Hematopoietic multipotent progenitor cell (in vitro differentiated cells): Measurements from ENCODE around the gene SLC35F3. TPM values are rescaled to one million over a fixed set of nuclear protein-coding genes. Genes with fewer than 3 reads are reported as not detected.

Source experiments
- DNase-seq, 3 donors: peaks; one replicate each; pipeline ENCODE4 v3.0.0-alpha.2; 2011 to 2015; ENCODE audit warnings: low read depth in 2 of 3, low spot score in 2 of 3
- total RNA-seq: library from RNA; depleted of rRNA; stranded (reverse); fragments of >200 nt; gene quantifications from one replicate; pipeline ENCODE4 v1.2.3, GENCODE V29; 2012

The SLC35F3 gene
- total RNA-seq, 1 donor, result under 0.01 TPM

DNA sequence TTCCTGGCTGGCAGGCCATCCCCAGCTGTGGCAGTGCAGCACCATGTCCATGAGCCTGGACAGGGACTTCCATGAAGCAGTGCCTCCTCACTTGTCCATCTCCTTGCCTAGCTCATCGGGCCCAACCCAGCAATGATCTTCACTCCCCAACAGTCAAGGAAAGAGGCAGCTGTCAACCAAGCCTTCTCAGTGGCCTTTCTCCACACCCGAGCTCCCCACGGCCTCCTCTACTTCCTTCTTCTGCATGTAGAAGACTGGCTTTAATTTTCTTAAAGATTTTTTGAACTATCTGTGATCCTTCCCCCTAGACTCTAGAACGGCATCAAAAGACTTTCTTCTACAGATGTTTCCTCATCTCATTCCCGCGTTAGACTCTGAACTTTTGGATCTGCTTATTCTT, 403.2 kb downstream of the SLC35F3 start:
- DNase-seq, result no peak

DNA sequence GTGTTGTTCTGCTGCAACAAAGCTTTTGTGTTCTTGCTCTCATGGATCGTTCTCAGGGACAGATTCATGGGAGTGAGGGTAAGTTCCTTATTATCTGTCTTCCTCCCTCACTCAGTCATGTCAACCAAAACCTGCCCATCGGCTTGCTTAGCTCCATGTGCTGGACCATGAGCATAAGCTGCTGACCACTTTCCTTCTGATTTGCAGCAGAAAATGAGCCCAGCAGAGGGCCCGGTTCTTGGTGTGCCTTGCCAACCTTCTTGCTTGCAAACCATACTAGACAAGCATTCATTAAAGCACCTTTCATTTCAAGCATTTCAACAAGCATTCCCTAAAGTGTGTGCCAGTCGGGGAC, 404.7 kb downstream of the SLC35F3 start:
- no peak for DNase-seq

DNA sequence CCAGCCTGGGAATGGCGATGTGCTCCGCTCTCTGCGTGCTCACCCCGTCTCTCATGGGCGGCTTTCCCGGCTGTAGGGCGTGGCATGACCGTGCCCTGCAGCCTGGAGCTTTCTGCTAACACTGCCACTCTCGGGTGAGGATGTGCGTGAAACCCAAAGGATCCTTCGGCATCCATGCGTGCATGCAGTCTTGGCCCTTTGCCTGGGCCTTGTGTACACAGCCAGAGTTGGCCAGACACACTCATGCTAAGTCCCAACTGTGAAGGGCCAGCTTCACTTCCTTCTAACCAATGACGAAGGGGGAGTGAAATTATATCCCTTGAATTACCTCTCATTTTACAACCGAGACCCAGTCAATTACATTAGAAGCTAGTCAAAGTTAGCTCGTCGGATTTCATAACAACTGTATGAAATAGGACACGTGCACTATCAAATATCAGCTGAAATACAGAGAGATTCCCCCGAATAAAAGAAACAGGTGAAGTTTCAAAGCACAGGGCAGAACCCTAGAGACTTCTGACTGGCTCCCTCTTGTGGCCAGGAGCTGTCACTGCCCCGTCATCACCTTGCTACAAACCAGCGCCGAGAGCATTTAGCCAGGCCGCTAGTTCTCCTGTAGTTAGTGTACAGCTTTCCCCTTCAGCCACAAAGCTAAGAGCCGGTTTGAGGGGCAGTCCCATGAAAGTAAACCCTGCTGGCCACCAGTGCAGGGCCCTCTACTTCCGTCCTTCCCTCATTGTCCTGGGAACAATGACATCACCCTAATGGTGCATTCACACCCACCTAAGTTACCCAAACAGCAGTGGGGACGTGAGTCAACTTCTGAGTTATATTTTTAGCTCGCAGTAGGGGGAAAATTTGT, 405.4 kb downstream of the SLC35F3 start:
- peak; percentile 53 to 75 (median 62) for DNase-seq

DNA sequence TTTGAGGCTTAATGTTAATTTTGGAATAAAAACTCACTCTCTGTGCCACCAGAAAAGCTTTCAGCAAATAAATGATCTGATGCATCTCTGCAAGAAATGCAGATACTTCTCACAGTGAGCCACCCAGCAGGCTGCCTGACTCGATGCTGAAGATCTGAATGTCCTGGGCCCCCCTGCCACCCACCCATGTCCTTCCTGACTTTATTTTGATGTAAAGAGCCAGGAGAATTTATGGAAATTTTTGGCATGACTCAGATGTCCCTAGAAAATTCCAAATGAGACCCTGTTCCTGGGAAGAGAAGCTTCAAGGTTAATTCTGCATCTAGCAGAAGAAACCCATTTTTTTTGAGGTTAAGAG, 406.0 kb downstream of the SLC35F3 start:
- no peak for DNase-seq

DNA sequence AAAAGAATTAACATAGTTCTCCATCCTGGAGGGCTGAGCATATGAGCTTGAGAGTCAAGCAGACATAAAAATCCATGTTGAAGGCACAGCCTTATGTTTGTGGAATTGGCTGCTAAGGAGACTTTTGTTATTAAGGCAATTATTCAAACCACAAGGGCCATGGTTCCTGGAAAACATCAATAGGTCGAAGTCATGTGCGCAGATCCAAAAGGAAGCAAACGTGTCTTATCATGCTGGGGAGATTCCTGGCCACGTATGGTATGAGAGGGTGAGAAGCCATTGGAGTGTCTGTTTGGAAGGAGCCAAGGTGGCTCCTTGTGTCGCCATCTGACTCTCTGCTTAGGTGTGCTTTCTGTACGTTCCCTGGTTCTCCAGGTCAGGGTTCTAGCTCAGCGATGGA, 406.9 kb downstream of the SLC35F3 start:
- no peak for DNase-seq

DNA sequence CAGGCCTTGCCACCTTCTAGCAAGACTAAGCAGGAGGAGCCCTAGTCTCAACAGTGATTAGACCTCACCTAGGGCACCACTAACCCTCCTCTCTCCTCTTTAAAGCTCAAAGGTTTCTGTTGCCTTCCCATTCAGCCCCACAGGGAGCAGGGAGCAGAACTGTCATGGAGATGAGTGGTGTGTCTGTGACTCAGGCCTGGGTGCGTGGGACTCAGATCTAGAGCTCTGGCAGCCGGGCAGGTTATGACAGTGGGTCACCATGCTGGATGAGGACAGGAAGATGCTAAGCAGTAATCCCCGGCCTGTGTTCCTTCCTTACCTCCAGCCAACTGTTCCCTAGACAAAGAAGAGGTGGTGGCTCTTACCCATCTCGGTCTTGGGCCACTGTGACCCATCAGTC, 408.7 kb downstream of the SLC35F3 start:
- no peak for DNase-seq

DNA sequence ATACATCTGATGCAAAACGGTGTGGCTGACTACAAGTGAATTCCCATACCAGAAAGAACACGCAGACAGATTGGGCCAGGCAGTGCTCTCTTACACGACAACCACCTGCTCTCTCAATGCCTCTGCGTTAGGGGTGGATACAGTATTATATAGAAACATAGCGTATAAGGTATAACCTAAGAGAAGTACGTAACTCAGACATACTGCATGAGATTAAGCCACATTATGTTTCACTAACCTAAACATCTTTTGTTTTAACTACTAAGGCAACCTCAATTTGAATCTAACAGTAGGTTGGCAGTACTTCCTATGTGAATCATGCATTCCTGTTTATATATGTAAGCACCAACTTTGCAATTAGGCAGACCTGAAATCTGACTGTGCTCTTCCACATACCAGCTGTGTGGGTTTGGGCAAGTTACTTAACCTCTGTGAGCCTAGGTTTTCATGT, 410.6 kb downstream of the SLC35F3 start:
- DNase-seq, result peak in 2 of 3 donors; percentile 76 to 78

DNA sequence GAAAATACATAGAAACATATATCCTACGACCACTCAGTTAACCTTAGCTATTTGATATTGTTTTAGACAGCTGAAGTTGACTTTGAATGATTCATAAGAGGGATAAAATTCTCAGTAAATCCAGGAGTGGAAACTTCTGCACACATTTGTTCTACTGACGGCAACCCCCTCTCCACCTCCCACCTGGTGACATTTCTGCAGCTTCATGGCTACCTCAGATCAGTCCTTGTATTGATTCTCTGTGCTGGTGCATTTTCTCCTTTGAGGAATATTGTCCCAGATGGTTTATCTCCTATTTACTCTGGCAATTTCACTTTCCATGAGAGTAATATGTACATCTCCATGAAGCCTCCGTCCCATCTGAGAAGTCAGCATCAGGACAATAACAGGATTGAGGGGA, 411.1 kb downstream of the SLC35F3 start:
- DNase-seq, result no peak

DNA sequence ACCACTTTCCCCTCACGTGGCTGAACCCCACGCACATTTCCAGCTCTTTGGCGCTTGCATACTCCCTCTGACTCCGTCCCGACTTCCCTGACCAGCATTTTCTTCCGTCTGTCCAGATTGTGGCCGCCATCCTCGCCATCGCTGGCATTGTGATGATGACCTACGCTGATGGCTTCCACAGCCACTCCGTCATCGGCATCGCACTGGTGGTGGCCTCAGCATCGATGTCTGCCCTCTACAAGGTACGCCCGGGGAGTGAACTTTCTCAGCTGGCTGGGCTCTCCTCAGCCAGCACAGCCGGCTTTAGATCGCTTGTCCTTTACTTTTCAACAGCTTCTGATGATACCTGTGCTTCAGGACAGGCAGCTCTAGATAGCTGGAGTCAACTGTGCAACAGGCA, 412.0 kb downstream of the SLC35F3 start:
- no peak for DNase-seq

DNA sequence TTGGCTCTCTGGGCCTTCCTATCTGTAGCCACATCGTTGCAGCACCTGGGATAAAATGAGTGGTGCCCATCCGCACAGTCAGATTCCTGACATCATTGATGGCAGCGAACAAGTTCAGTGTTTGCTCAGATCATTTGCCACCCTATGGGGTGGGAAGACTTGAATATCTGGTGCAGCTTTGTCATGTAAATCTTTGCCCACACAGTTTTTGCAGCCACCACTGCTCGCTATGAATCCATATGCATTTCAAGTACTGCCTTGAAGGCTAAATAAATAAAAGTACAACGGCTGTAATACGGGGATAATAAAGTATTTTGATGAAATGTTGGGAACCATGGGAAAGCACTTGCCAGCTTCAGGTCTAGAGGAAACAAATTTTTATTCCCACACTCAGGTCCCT, 412.5 kb downstream of the SLC35F3 start:
- DNase-seq, result no peak

DNA sequence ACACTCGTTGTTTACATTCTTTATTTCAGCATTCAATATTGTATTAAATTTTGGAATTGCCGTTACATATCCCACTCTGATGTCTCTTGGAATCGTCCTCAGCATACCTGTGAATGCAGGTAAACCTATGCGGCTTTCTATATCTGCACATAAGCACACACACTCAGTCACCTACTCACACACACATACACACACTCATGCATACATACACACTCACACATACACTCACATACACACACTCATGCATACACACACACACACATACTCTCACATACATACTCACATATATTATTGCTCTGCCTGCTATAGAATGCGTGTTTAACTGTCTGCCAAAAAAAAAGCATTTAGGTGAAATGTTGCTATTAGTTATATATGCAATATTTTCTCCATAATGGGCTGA, 415.6 kb downstream of the SLC35F3 start:
- DNase-seq, result no peak

DNA sequence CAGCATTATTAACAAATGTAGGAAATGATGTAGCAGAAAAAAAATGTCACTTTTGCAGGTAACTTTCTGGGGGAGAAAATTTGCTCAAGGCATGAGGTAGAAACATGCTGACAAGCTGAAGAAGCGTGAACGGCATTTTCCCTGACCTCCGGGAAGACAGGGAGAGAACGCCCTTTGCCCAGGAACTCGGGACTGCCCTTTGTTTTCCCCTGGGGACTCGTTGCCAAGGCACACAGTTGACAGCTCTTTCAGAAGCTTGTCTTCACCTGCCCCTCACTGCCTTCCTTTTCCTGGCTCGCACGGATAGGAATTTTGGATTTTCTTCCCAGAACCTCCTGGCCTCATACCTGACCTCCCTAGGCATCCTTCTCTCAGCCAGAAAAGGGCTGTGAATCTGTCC, 416.1 kb downstream of the SLC35F3 start:
- no peak for DNase-seq

DNA sequence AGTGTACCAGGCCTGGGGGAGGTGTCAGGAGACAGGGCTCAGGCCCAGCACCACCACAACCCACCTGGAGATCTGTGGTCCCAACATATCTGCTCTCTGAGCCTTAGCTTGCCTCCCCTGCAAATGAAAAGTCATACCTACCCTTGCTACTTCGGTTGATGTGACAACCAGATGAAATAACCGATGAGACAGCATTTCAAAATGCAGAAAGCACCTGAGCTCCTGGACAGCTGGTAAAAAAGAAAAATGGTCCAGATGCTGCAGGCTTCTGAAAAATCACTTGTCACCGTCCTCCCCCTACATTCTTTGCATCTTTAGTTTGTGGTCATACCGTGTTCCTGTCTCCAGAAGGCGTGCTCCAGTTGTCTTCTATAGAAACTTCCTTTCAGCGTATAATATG, 416.8 kb downstream of the SLC35F3 start:
- DNase-seq, result peak in 1 of 3 donors; percentile 13

DNA sequence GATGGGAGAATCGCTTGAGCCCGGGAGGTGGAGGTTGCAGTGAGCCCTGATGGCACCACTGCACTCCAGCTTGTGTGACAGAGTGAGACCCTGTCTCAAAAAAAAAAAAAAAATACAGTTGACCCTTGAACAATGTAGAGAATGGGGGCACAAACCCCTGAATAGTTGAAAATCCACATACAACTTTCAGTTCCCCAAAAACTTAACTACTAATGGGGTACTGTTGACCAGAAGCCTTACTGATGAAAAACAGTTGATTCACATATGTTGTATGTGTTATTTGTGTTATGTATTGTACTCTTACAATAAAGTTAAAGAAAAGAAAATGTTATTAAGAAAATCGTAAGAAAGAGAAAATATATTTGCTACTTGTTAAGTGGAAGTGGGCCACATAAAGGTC, 417.6 kb downstream of the SLC35F3 start:
- no peak for DNase-seq

DNA sequence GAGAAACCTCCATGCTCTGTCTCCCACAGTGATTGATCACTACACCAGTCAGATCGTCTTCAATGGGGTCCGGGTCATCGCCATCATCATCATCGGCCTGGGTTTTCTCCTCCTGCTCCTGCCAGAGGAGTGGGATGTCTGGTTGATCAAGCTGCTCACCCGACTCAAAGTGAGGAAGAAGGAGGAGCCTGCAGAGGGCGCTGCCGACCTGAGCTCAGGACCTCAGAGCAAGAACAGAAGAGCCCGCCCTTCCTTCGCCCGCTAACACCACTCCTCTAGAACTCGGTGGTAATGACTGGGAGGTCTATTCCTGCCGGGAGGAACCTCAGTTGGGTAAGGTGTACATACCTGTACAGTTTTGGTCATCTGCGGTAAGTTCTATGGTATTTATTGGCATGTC, 418.5 kb downstream of the SLC35F3 start:
- peak in 2 of 3 donors; percentile 66 to 74 for DNase-seq

DNA sequence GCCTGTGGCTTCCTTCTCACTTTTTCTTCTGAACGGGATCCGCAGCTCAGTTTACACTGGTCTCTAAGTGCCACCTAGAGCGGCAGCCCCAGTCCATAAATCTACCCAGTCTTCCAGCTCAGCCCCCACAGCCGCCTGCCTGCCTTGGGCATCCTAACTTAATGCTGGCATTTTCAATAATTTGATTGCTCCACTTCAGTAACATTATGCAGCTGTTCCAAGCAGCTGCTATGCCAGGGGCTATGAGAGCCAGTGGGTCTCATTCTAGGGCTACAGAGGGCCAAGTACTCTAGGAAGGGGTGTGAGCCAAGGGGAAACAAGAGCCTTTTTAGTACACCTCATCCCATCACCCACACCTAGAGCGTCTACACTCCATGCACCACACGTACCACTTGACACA, 420.3 kb downstream of the SLC35F3 start:
- DNase-seq, result no peak

DNA sequence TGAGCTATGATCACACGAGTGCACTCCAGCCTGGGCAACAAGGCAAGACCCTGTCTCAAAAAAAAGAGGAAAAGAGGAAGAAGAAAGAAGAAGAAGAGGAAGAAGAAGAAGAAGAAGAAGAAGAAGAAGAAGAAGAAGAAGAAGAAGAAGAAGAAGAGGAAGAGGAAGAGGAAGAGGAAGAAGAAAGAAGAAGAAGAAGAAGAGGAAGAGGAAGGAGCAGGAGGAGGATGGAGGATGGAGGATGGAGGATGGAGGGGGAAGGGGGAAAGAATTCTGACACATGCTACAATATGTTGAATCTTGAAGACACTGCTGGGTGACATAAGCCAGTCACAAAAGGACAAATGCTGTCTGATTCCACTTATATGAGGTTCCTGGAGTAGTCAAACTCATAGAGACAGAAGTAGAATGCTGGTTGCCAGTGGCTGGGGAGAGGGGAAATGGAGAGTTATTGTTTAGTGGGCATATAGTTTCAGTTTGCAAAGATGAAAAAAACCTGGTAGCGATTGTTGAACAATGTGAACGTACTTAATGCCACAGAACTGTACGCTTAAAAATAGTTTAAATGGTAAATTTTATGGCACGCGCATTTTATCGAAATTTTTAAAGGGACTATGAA, 421.5 kb downstream of the SLC35F3 start:
- peak in 1 of 3 donors; percentile 24 for DNase-seq

DNA sequence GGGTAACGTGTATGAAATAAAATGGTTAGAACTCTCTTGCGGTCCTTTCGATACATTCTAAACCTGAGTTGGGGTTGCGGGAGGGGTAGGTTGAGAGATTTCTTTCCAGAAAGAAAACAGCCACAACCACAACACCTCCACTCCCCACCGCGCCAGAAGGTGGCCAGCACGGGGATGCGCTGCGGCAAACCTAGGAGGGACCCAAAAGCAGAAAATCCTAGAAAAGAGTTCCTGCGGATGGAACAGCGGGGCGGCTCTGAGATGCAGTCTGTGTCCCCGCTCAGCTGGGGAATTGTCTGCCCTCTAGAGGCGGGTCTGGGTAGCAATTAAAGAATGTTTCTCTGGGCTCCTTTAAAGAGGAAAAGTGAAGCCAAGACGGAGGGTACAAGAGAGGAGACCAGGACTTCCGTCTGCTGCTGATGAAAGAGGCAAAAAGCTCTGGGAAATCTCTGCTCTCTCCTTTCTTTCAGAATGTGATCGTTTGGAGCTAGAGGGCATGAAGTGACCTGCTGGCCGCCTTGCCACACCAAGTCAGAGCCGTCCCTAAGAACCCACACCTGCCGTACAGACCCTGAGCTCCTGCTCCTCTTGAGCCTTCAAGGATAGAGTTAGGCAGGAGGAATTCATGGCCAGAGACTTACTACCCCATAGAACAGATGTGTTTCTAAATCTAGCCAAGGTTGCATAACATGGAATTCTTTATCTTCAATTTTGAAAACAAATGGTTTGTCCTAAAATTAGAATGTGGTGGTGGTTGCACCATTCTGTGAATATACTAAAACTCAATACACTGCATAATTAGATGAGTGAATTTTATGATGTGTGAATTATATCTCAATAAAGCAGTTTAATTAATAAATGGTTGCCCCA, 422.3 kb downstream of the SLC35F3 start:
- peak; percentile 51 to 75 (median 63) for DNase-seq

DNA sequence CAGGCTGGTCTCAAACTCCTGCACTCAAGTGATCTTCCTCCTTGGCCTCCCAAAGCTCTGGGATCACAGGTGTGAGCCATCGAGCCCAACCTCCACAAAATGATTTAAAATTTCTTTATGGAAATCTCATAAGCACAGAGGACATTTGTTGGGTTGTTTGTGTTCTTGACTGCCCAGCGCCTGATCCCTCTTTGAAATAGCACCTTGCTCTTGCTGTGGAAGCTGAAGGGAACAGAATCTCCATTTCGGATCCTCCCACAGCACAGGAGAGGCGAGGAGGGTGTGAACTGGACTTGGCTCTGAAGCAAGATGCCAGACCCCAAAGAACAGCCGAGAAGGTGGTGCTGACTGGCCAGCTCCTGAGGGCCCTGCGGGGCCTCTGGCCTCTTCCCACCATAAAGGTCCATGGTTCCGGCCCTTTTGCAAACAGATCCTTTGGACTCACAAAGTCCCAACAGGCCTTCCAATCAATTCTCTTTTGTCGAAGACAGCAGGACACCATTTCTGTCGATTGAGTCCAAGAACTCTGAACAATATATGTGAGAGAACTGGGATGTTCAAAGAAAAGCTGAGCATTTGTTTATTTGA, 423.2 kb downstream of the SLC35F3 start:
- no peak for DNase-seq

DNA sequence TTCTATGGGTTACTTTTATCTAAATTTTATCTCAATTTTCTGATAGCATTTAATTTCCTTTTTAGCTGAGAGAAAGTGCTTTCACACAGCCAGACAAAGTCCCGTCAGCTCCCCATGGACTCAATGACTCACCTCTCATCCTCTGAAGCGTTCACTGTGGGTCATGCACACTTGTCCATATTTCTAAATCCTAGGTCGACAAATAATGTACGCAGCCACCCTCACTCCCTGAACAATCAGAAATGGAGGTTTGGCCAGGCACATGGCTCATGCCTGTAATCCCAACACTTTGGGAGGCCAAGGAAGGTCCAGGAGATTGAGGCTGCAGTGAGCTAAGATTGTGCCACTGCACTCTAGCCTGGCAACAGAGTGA, 426.4 kb downstream of the SLC35F3 start:
- no peak for DNase-seq

DNA sequence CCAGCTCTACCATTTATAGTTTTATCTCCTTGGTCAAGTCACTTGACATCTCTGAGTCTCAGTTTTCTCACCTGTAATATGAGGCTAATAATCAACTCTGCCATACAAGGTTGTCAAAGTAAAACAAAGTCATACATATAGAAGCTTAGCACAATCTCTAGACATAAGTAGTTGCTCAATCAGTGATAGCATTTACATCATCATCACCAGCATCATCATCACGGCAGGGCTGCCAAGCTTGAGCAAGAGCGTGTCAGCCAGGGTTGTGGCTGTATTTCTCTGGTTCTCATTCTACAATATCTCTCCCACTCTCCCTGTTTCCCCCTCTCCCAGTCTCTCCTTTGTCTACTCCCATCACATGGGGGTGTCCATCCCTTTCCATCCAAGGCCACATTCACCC, 427.0 kb downstream of the SLC35F3 start:
- no peak for DNase-seq
